ENCODE data around the gene INTS7. TPM values are rescaled to one million over a fixed set of nuclear protein-coding genes. Genes with fewer than 3 reads are reported as not detected.
A peak's percentile ranks its signal among the peaks of the same experiment; 100 is the strongest.

INTS7 gene
- total RNA-seq, 1 experiment from 2014 or later, result 45.0 TPM

- Histone ChIP-seq H3K4me3 (ENCODE audit: low read depth, low read length, poor library complexity, severe bottlenecking) (no peak overlapping the region), H3K4me1 (ENCODE audit: insufficient read depth, low read length, poor library complexity, severe bottlenecking) (peaks cover 20% of the 10 kb centered on the region), H3K27me3 (replicated peaks; ENCODE audit: insufficient read depth, low read depth, low read length, poor library complexity) (no peaks in the 10 kb centered on the region), H3K9me3 (ENCODE audit: low read depth, low read length, poor library complexity, severe bottlenecking) (no peaks in the 10 kb centered on the region), H3K27ac (ENCODE audit: low read depth, low read length, poor library complexity, severe bottlenecking) (no peak overlapping the region), H3K36me3 (ENCODE audit: insufficient read depth, low read length, poor library complexity, severe bottlenecking) (peaks cover 44% of the 10 kb centered on the region)
- ChIA-PET CTCF (no interaction called here), POLR2A (ENCODE audit: low non-redundant PET) (no interaction called here)
- TF ChIP-seq, protein P1, sequence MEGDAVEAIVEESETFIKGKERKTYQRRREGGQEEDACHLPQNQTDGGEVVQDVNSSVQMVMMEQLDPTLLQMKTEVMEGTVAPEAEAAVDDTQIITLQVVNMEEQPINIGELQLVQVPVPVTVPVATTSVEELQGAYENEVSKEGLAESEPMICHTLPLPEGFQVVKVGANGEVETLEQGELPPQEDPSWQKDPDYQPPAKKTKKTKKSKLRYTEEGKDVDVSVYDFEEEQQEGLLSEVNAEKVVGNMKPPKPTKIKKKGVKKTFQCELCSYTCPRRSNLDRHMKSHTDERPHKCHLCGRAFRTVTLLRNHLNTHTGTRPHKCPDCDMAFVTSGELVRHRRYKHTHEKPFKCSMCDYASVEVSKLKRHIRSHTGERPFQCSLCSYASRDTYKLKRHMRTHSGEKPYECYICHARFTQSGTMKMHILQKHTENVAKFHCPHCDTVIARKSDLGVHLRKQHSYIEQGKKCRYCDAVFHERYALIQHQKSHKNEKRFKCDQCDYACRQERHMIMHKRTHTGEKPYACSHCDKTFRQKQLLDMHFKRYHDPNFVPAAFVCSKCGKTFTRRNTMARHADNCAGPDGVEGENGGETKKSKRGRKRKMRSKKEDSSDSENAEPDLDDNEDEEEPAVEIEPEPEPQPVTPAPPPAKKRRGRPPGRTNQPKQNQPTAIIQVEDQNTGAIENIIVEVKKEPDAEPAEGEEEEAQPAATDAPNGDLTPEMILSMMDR (conservative IDR thresholded peaks at IDR 0.05; ENCODE audit: low read depth, low read length), result no peak
- TF ChIP-seq EZH2 (IDR thresholded peaks at IDR 0.05; ENCODE audit: borderline replicate concordance, low read depth, low read length, poor library complexity, severe bottlenecking), result no peak
- DNase-seq (ENCODE audit: low spot score), result no peak
- no TSS peak for BruUV-seq (replicated peaks)
- intact Hi-C loops (cut with micrococcal nuclease; ENCODE audit: unreplicated experiment), result no loop called here
These were observed 5.5 kb upstream of the INTS7 start for GRCh38 chr1:212040629-212041412.

DNA sequence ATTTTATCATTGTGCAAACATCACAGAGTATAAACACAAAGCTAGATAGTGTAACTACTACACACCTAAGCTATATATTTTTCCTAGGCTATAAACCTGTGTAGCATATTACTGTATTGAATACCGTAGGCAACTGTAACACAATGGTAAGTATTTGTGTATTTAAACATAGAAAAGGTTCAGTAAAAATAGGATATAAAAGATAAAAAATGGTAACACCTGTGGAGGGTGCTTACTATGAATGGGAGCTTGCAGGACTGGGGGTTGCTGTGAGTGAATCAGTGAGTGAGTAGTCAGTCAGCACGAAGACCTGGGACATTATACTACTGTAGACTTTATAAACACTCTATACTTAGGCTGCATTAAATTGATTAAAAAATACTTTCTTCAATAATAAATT is 4.3 kb upstream of the INTS7 start:
- POLR2A ChIA-PET (ENCODE audit: low non-redundant PET), result interaction anchor here (0.7 kb wide), 1 partner anchor 366 kb away, joined by 3 read pairs; no protein-coding TSS in a partner anchor
- BruUV-seq (replicated peaks), result no TSS peak

DNA sequence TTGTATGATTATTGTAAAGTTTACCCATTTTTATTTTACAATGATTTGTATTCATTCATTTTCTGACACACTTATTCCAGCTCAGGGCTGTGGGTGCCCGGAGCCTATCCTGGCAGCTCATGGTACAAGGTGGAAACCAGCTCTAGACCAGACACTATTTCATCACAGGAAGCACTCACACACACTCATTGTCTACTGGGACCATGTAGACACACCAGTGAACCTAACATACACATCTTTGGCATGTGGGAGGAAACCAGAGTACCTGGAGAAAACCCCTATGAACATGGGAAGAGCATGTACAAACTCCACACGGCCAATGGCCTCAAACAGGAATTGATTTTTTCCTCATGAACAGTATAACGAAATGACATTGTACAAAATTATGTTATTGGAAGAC is 2.5 kb upstream of the INTS7 start:
- POLR2A ChIA-PET (ENCODE audit: low non-redundant PET), result no interaction called here
- DNase-seq (ENCODE audit: low spot score), result no peak
- Histone ChIP-seq H3K4me1 (ENCODE audit: insufficient read depth, low read length, poor library complexity, severe bottlenecking) (peaks cover 20% of the 10 kb centered on the region), H3K36me3 (ENCODE audit: insufficient read depth, low read length, poor library complexity, severe bottlenecking) (peaks cover 15% of the 10 kb centered on the region), H3K4me3 (ENCODE audit: low read depth, low read length, poor library complexity, severe bottlenecking) (peak overlapping the region; percentile 75), H3K27ac (ENCODE audit: low read depth, low read length, poor library complexity, severe bottlenecking) (no peak overlapping the region), H3K27me3 (replicated peaks; ENCODE audit: insufficient read depth, low read depth, low read length, poor library complexity) (no peaks in the 10 kb centered on the region), H3K9me3 (ENCODE audit: low read depth, low read length, poor library complexity, severe bottlenecking) (no peaks in the 10 kb centered on the region)
- CTCF ChIA-PET, result no interaction called here
- intact Hi-C loops (cut with micrococcal nuclease; ENCODE audit: unreplicated experiment), result loop anchor here (10.0 kb wide), 1 partner anchor 363 kb away; the partner anchor contains the start of gene NEK2
- no TSS peak for BruUV-seq (replicated peaks)
- TF ChIP-seq EZH2 (IDR thresholded peaks at IDR 0.05; ENCODE audit: borderline replicate concordance, low read depth, low read length, poor library complexity, severe bottlenecking), result no peak
- TF ChIP-seq, protein P1 (conservative IDR thresholded peaks at IDR 0.05; ENCODE audit: low read depth, low read length), result no peak

More for the DNA sequence above, 4.3 kb upstream of the INTS7 start:
- DNase-seq (ENCODE audit: low spot score), result no peak
- Histone ChIP-seq H3K9me3 (ENCODE audit: low read depth, low read length, poor library complexity, severe bottlenecking) (no peaks in the 10 kb centered on the region), H3K4me1 (ENCODE audit: insufficient read depth, low read length, poor library complexity, severe bottlenecking) (peaks cover 20% of the 10 kb centered on the region), H3K27ac (ENCODE audit: low read depth, low read length, poor library complexity, severe bottlenecking) (no peak overlapping the region), H3K27me3 (replicated peaks; ENCODE audit: insufficient read depth, low read depth, low read length, poor library complexity) (no peaks in the 10 kb centered on the region), H3K4me3 (ENCODE audit: low read depth, low read length, poor library complexity, severe bottlenecking) (no peak overlapping the region), H3K36me3 (ENCODE audit: insufficient read depth, low read length, poor library complexity, severe bottlenecking) (peaks cover 32% of the 10 kb centered on the region)
- intact Hi-C loops (cut with micrococcal nuclease; ENCODE audit: unreplicated experiment), result loop anchor here (10.0 kb wide), 1 partner anchor 365 kb away; the partner anchor contains the start of gene NEK2
- CTCF ChIA-PET, result interaction anchor here (0.6 kb wide), 1 partner anchor 327 kb away, joined by 3 read pairs; no protein-coding TSS in a partner anchor
- TF ChIP-seq, protein P1 (conservative IDR thresholded peaks at IDR 0.05; ENCODE audit: low read depth, low read length), result no peak
- TF ChIP-seq EZH2 (IDR thresholded peaks at IDR 0.05; ENCODE audit: borderline replicate concordance, low read depth, low read length, poor library complexity, severe bottlenecking), result no peak

All from A673 (cell line).